A549 treated with Hydrocortisone at 1 μM for 4 hours (cell line): ENCODE measurements around the gene C4orf54. TPM values are rescaled to one million over a fixed set of nuclear protein-coding genes. Genes with fewer than 3 reads are reported as not detected.

Source experiments
- total RNA-seq: library from RNA; stranded (reverse); fragments of 200-300 nt; extraction: Qiagen RNA extraction; gene quantifications from 5 replicates; pipeline ENCODE4 v1.2.3, GENCODE V29; 2022

C4orf54 gene
- not detected in 5 replicates for total RNA-seq

GRCh38 chr4:99657798-99658197 lies at the start of gene C4orf54:
C4orf54 (minus strand) TSS chr4:99657828; CDS start chr4:99654648, 3,180 bp downstream.

Other genes with a start within 250 kb of the C4orf54 start
- not detected in 5 replicates for gene ADH7, start 222.5 kb downstream of the C4orf54 start, total RNA-seq
- not detected in 5 replicates for gene C4orf17, start 146.8 kb downstream of the C4orf54 start, total RNA-seq
- gene TRMT10A, start 93.8 kb downstream of the C4orf54 start, total RNA-seq, result 3.4 to 5.7 TPM (median 3.7 TPM) in 5 replicates
- gene MTTP, start 83.0 kb downstream of the C4orf54 start, total RNA-seq, result 0.09 TPM in 1 of 5 replicates, not detected in the others
- not detected in 5 replicates for gene DAPP1, start 159.0 kb upstream of the C4orf54 start, total RNA-seq
- gene LAMTOR3, start 236.6 kb upstream of the C4orf54 start, total RNA-seq, result 26.4 to 32.0 TPM (median 27.7 TPM) in 5 replicates